Renal cortex interstitium (tissue), 11 donors: ENCODE data around the gene FAT1. TPM values are rescaled to one million over a fixed set of nuclear protein-coding genes. Genes with fewer than 3 reads are reported as not detected.
"Not testable (repeated sequence)": the region's sequence is repeated elsewhere in the genome, so short reads cannot be mapped to it uniquely, and the experiment has no call there.

Source experiments
- DNase-seq, 11 donors: peaks; one replicate each; pipeline ENCODE4 v3.0.0-alpha.2; 2013; ENCODE audit warnings: low read depth in 9 of 11, low spot score in 4 of 11; ENCODE audit errors: extremely low read depth in 1 of 11
- polyA plus RNA-seq, 3 donors: library from polyadenylated mRNA; unstranded; fragments of 120-200 nt; gene quantifications; one replicate each; pipeline ENCODE4 v1.2.1, GENCODE V29; 2013; ENCODE audit not compliant: insufficient read length in 3 of 3

Gene FAT1
- polyA plus RNA-seq, 3 donors, result 219 to 279 (median 224) TPM

DNA sequence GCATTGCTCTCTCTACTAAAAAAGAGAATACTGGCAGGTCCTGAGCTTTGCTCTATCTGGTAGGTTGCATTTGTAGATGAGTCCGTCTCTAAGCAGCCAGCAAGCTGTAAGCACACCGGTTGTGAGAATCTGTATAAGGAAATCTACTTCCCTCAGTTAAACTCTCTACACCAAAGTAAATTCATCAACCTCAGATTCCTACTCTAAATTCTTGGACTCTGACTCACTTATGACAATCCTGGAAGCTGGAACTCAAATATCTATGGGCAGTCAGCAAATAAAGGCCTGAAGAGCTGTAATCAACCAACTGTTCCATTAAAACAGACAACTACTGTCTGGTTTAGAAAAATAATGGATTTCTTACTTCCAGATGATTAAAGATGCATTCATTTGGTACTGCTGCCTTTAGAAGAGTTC, 37.9 kb downstream of the FAT1 start:
- no peak for DNase-seq

DNA sequence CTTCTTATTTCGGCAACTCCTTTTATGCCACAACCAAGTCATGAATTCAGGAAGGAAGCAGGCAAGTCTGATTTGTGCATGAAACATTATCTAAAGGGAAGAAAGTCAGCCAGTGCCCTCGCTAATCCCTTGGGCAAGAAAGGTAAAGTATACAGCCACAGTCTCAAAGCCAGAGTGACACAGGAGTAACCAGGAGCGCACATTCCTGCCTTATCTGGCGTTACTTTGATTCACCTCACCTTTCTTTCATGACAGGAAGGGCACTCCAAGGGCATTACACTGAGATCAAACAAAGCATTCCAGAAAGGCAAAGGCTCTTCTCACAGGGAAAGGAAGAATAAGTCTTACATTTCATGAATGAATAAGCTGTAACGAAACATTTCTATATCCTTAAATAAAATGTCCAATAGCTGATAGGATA, 38.8 kb downstream of the FAT1 start:
- DNase-seq, result no peak

DNA sequence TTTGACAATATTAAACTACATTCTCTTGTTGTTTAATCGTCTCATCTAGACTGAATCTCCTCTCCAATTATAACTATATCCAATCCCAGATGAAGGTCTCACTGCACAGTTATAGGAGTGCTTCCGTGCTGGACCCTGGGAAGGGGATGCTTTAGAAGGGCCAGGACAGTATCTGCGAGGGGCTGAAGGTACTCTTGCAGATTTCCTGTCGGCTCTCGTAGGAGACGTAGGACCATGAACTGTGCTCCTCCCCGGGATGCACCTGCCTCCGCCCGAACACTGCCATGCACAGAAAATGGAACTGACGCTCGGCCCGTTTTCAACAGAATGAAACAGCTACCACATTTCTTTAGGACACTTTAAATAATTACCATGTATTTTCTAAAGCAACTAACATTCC, 39.4 kb downstream of the FAT1 start:
- no peak for DNase-seq

DNA sequence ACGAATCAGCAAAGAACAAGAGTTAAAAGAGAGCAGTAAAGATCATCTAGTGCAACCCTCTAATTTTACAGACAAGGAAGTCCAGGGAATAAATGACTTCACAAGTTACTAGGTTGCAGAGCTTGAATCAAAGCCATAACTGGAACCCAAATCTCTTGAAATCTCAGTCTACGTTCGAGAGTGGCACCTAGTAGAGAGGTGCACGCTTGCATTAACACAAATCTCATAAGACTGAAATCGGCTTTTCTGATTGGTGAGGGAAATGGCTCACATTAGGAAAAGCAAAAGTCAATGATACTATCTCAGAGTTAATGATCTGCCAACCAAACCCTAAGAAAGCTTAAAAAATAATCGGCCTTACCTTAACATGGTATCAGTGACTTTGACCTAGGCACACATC, 43.0 kb downstream of the FAT1 start:
- no peak for DNase-seq

DNA sequence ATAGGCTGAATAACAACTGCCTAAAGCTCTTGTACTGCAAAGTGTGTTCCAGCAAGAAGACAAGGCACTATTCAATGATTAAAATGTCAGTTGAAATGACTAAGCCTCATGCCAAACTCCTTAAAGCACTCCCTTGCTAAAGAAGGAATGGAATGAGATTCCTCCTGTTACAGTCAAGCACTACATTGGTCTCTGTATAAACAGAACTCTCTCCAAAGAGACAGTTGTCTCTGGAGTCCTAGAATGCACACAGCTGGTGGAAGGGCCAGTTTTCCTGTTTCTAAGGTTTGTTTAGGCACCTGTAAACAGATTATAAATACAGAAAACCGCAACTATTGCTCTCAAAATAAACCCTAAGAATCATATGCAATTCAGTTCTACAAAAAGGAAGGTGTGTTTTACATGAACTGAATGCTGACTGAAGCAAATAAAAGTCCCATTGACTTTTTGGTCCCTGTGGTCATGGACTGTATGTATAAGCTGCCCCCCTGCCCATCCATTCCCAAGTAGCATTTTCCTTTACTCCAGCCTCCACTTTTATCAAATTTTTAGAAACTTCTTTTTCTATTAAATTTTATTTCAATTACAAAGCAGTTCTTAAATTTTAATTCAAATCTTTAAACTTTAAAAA, 47.0 kb downstream of the FAT1 start:
- no peak for DNase-seq

DNA sequence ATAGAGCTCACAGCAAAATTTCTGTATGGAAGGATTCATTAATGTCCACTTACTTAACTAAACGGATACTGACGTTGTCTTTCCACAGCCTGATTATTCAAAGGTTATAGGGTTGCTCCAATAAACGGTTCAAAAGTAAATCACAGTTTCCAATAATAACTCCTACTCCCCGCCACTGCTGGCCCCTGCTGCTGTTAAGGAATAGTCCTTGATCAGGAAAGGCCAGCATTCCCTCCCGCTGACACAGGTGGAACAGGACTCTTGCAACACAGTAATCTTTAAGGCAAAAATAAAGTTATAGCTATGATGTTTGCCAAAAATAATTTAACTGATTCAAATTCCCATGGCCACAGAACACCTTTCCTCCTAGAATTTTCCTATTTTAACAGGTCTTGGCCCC, 53.9 kb downstream of the FAT1 start:
- no peak for DNase-seq

DNA sequence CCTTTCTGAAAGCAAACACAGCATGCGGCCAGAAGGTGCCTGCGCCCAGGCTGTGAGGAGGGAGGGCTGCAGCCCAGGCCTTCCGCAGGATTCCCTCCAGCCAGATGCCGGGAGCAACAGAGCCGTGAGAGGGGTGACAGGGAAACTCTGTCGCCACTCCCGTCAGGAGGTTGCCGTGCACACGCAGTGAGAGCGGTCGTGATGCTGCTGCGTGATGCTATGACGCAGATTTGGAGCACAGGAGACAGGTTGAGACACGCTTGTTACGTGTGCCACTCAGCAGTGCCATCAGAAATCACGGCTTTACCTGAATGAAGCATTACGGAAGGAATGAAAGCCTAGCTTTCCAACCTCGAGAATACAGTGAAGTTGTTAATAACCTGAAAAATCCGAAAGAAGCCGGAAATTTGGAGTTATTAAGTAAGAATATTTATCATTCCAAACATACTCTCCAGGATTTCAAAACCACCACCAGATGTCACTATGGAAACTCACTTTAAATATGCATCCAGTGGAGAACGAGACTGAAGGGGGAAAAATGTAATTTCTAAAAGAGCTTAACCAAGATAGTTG, 54.4 kb downstream of the FAT1 start:
- peak in 5 of 11 donors; percentile 33 to 62 (median 42) for DNase-seq

DNA sequence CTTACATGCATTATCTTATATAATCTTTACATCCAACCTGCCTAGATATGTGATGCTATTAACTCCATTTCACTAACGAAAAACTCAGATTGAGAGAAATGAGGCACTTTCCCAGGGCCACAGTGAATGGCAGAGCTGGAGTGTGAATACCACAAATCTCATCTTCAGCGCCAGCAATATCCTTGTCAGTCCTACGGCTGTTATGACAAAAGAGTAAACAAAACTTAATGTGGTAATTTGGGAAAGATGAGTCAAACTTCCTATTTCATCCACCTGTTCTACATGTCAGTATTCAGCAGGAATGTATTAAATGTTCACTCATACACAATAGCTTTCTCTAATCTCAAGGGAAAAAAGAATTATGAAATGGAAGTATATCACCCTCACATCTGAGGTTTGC, 56.9 kb downstream of the FAT1 start:
- DNase-seq, result no peak

DNA sequence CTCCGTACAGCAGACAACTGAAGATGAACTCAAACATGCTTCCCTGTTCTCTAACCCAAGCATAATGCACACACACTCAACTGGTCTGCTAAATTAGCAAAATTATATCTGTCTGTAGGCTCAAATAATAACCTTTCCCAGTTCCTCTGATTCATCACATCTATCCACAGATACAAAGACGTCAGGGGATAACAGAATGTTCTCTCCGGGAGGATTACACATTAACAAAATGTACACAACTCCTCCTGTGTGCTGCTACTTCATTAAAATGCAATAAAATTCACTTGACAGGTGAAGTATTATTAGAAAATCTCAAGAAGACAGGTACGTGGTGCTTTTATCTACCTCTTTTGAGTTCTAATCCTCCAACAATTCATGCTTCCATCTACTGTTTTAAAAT, 57.4 kb downstream of the FAT1 start:
- no peak for DNase-seq

DNA sequence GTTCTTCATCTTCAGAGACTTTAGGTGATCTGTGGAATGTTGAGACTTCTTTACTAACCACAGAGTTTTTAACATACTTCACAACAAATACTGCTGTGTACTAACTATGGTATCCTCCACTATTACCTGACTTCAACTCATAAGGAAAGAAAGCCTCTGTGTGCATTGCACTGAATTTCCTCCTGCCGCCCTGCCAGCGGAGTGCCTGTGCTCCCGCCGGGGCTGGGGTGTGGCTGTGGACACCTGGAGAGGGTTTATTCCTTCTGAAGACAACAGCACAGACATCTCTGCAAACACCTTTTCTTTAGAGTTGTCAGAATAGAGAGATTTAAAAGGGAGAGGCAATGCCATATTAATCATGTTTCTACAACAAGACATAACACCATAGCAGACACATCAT, 63.3 kb downstream of the FAT1 start:
- no peak for DNase-seq

DNA sequence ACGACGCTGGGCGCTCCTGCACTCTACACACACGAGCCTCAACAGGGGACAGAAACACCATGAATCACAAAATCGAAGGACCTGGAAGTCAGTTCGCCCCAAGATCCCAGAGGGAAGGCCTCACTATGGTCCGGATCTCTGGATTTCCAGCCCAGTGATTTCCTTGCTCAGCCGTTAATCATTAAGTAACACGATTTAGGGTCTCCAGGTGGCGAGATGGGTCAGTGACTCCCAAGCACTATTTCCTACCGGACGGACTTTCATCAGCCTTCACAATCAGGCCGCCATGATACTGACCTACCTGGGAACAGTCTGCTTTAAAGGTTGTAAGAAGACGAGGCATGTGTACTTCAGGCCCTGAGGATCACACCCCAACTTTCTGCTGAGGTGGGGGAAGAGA, 63.7 kb downstream of the FAT1 start:
- no peak for DNase-seq

DNA sequence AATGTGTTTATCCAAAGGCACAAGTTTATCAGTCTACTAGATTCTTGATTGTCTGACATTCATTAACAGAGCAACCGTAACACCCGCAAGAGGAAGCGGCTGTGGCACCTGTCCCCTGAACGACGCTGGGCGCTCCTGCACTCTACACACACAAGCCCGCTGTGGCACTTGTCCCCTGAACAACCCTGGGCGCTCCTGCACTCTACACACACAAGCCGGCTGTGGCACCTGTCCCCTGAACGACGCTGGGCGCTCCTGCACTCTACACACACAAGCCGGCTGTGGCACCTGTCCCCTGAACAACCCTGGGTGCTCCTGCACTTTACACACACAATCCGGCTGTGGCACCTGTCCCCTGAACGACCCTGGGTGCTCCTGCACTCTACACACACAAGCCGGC, 64.2 kb downstream of the FAT1 start:
- not testable (repeated sequence) for DNase-seq

DNA sequence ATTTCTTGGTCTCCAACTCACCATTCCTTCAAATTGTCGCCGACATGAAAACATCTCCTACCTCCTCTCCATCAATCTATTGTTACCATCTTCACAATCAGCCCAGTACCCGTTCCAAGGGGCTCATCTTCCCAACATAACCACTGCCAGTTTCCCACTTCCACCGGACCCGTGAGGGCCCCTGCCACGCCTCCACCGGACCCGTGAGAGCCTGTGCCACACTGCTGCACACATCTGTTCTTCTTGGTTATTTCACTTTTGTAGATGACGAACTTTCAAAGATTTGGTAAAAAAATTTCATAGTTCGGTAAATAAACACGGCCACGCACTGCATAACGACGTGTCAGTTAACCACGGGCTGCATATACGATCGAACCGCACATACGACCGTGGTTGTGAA, 65.0 kb downstream of the FAT1 start:
- no peak for DNase-seq

DNA sequence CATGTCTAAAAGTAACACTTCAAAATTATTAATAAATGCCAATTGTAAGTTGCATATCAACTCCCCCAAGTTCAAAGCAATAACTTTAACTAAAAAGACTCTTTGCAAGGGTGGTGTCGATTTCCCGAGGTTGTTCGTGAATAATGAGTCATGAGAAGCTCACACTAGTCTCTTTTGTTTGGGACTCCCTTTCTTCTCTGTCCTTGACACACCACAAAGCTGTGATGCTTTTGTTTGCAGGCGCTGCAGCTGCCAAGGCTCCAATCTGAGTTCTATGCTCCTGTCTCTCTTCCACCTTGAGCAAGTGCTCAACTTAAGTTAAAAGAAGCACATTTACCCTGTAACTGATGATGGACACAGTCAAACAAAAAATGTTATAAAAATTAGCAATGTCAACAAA, 65.9 kb downstream of the FAT1 start:
- DNase-seq, result no peak

DNA sequence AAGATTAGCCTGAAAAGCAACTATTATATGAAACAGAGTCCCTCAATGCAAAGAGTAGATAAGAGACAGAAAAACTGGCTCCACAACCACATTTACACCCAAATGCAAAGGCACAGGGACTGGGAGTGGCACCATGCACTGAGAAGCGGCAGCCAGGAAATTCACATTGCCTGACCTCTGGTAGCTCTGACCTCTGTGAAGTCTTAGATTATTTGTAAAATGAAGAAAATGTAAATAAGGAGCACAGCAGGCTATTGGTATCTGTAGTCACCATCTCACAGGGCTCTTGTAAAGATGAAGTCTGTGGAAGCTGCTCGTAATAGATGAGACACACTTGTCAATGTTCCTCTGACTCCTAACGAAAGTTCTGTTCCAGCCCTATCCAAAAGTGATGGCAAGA, 69.7 kb downstream of the FAT1 start:
- no peak for DNase-seq

DNA sequence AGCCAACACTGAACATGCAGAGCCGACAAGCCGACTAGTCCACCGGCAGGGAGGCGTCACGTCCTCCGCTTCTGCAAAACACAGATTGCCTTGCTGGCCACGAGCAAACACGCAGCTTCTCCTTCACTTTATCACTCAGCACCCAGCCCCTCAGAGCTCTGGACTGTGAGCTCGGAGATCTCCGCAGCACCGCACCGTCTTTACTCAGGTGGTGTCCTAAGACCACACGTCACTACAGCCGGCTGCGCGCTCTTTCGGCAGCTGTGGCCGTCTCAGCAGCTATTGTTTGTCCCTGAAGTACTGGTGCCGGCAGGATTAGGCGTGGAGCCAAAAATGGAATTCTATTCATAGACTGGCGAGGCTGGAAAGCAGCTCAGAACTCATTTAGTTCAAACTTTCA, 72.0 kb downstream of the FAT1 start:
- no peak for DNase-seq

DNA sequence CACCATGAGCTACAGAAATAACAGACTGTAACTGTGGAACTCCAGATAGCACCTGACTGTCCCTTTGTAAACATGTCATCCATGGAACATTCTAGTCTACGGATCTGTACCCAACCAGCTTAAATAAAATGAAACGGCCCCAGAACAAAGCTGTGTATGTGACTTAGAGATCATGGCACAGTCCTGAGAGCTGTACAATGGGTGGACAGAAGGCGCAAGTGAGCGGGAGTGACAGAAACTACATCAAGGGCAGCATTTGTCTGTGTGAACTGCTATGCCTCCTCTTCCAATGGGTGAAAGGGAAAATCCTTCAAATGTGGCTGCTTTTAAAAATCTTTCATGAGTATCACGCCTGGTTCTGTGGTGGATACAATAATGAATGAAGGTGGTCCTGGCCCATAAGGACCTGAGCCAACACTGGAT, 72.5 kb downstream of the FAT1 start:
- no peak for DNase-seq

DNA sequence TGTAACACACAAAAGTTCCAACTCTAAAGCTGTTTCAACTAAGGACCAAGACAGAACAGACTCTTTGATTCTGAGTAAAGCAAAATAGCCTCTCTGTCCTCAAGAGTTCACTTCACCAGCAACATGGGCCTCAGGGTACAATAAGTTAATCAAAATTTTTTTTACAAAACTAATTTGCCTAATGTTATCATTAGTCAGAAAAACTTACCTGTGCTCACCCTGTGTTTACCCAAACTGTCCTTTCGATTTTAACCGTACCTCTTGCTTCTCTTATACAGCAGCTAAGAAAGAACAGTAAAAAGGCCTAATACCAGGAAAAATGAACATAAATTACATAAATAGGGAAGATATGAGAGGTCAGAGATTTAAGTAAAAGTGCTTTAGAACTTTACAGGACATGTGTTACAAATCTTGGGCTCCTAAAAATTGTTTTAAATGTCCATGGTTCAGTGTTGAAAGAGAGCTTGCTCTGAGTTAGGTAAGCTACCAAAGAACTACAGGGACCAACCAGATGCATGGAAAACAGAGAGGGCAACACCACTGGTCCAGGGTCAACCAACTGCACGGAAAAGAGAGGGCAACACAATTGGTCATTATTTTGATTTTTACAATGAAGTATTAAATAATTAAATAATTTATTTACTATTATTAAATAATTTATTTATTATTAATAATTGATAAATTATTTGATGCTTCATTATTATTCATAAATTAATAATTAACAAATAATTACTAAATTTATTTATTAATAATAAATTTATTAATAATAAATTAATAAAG, 73.1 kb downstream of the FAT1 start:
- DNase-seq, result no peak

DNA sequence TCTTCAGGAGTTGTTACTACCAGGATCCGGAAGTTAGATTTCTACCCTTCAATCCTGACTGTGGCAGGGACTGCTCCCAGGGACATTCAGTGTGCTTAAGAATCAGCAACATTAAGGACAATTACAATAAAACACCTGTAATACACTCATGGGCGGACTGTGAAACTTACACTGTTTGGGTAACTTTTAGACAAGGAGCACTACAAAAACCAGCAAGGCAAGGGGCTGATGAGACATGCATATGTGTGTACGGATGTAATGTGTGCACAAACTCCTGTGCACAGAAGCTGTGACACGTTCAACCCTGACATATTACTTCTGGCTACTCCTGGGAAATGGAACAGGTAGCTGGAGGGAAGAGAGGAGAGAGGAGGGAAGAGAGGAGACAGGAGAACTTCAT, 75.8 kb downstream of the FAT1 start:
- no peak for DNase-seq

DNA sequence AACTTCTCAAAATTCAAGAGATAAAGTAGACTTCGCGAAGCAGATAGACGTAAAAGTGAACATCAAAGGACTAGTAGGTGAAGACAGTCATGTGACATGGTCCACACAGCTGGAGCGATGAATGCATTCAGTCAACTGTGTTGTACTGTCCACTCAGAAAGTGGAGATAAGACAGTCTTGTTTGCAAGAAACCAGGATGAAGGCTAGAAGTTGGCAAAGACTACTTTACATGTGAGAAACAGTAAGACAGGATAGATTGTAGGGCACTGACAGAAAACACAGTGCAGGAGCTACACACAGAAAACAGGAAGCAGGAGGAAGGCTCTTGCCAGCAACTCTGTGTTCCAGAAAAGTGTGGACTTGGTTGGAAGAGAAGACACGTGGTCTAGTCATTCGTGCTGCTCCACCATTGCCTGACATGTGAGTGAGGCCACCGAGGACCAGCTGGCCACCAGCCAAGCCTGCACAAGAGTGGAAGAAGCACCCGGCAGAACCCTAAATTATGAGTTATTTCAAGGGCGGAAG, 78.9 kb downstream of the FAT1 start:
- DNase-seq, result no peak

DNA sequence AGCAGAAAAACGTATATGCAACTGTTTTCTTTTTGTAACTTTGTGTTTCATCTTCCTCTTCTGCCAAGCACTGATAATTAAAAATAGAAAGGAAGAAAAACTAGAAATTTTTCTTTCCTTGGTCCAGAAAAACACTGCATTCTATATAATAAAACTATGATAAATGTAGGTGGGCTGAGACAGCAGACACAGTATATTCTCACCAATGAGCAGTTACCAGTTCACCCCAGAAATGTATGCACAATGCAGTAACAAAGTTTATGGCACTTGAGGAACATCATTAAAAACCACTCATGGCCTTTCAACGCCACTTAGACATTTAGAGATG, 79.4 kb downstream of the FAT1 start:
- no peak for DNase-seq
